Neuron (in vitro differentiated cells): ENCODE results near the gene SCEL.

Source experiments
- H2AFZ ChIP-seq: one replicate; pipeline ENCODE4 v1.6.1; 2013; ENCODE audit warnings: low read depth, mild to moderate bottlenecking, inconsistent platforms, low read length, moderate library complexity
- H3K27me3 ChIP-seq: one replicate; pipeline ENCODE4 v1.6.1; 2013; ENCODE audit warnings: low read length; ENCODE audit not compliant: insufficient read depth
- H3K36me3 ChIP-seq: one replicate; pipeline ENCODE4 v1.6.1; 2013; ENCODE audit warnings: low read length; ENCODE audit not compliant: insufficient read depth
- H3K4me1 ChIP-seq: one replicate; pipeline ENCODE4 v1.6.1; 2013; ENCODE audit warnings: low read length; ENCODE audit not compliant: insufficient read depth
- H3K4me3 ChIP-seq: 2 replicates; pipeline ENCODE4 v1.5.1; 2013; ENCODE audit warnings: mild to moderate bottlenecking, low read length, moderate library complexity
- H3K9me3 ChIP-seq: one replicate; pipeline ENCODE4 v1.6.1; 2013; ENCODE audit warnings: low read length

Gene SCEL, protein sequence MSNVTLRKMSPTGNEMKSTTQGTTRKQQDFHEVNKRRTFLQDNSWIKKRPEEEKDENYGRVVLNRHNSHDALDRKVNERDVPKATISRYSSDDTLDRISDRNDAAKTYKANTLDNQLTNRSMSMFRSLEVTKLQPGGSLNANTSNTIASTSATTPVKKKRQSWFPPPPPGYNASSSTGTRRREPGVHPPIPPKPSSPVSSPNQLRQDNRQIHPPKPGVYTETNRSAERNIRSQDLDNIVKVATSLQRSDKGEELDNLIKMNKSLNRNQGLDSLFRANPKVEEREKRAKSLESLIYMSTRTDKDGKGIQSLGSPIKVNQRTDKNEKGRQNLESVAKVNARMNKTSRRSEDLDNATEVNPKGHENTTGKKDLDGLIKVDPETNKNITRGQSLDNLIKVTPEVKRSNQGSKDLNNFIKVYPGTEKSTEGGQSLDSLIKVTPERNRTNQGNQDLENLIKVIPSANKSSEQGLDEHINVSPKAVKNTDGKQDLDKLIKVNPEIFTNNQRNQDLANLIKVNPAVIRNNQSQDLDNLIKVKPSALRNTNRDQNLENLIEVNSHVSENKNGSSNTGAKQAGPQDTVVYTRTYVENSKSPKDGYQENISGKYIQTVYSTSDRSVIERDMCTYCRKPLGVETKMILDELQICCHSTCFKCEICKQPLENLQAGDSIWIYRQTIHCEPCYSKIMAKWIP

DNA sequence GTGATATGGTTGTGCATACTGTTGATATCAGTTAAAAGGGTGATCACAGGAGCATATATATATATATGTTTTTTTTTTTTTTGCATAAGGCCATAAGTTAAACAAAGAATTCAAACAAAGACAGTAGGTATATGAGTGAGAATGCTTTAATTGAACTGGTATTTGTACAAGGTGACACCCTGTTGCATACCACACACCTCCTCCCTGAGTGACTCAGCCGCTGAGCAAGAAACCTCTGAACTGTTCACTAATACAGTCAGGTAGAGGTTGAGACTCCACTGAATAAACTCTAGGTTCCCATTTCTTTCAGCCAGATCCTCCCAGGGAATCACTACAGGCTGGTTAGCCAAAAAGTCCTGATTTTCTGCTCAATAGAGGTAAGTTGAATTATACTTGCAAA, at the start of gene SCEL:
Gene SCEL, plus strand, starts transcription at position 259 of the 400 bp plus-strand sequence. CDS start 20,170 bp downstream, outside the sequence.
- no peaks in the 10 kb centered on the region for H3K27me3 ChIP-seq
- H3K9me3 ChIP-seq: no peaks in the 10 kb centered on the region
- no peaks in the 10 kb centered on the region for H3K4me1 ChIP-seq
- H2AFZ ChIP-seq: no peak within 1 kb of the TSS
- no peaks in the 10 kb centered on the region for H3K36me3 ChIP-seq
- no peak within 1 kb of the TSS for H3K4me3 ChIP-seq

DNA sequence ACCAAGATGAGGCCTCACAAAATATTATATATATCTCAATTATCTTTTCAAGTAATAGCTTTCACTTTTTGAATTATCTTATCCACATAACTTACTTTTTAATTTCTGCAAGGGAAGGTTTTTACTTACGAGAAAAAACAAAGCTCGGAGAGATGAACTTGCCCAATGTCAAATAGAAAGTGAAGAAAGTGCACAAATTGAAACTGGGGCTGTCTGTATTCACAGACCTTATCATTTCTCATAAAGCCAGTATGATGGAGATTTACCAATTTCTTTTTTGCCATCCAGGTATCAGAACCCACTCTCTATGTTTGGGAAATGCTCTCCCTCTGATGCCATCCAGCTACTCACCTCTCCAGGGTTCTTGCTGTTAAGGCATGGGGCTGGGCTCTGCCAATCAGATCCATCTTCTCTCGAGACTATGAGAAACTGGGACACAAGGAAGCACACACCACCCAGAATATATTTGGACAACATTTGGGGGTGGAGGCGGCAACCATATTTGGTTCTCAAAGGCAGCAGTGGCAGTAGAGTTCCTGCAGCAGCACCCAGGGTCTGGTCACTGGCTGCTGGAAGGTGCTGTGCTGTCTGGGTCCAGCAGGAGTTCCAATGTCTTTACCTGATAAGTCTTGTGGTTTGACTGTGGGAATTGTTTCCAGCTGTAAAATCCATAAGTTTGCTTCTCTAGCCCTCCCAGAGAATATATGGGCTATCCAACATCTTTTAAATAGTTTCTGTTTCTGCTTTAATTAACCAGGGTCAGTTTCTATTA, 45.8 kb upstream of the SCEL start:
- H3K4me3 ChIP-seq: no peak overlapping the region
- H2AFZ ChIP-seq: no peak overlapping the region

DNA sequence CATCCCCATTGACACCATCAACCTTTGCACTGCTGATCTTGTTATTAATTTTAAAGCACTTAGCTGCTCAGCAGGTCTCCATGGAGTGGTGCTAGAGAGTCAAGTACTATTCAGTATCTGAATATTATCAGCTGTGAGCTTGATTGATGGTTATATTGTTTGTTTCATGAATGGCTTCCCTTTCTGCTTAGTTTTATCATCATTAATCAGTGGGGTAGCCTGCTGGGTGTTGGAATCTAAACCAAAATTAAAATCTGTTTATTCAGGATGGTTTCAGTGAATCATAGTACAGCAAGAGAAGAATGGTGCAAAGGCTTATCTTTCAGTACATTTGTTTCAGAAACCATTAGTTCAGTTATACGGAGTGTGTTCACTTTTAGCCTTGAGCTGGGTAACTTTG, 42.5 kb upstream of the SCEL start:
- H3K36me3 ChIP-seq: no peaks in the 10 kb centered on the region
- H3K27me3 ChIP-seq: no peaks in the 10 kb centered on the region
- no peak overlapping the region for H3K4me3 ChIP-seq
- H3K4me1 ChIP-seq: peaks cover 4% of the 10 kb centered on the region
- no peaks in the 10 kb centered on the region for H3K9me3 ChIP-seq
- H2AFZ ChIP-seq: no peak overlapping the region

More for the DNA sequence above, 45.8 kb upstream of the SCEL start:
- H3K4me1 ChIP-seq: peaks cover 4% of the 10 kb centered on the region
- H3K36me3 ChIP-seq: no peaks in the 10 kb centered on the region
- H3K27me3 ChIP-seq: no peaks in the 10 kb centered on the region
- H3K9me3 ChIP-seq: no peaks in the 10 kb centered on the region

DNA sequence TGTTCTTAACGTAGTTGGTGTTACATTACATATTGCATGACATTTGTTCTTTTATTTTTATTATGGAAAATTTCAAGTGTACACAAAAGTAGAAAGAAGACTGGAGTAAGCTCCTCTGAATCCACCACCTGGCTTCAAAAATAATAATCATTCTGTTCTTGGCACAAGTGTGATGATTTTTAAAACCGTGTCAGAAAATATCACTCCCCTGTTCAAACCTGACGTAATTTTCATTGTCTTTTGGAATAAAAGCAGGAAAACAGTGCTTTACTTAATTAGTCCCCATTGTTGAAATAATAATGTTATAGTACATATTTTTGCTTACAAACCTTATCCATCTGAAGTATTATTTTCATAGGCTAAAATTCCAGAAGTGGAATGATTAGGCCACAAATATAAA, 41.3 kb upstream of the SCEL start:
- Histone ChIP-seq H3K27me3 (peaks cover 3% of the 10 kb centered on the region), H2AFZ (no peak overlapping the region), H3K4me1 (peaks cover 4% of the 10 kb centered on the region), H3K4me3 (no peak overlapping the region), H3K36me3 (no peaks in the 10 kb centered on the region), H3K9me3 (no peaks in the 10 kb centered on the region)

DNA sequence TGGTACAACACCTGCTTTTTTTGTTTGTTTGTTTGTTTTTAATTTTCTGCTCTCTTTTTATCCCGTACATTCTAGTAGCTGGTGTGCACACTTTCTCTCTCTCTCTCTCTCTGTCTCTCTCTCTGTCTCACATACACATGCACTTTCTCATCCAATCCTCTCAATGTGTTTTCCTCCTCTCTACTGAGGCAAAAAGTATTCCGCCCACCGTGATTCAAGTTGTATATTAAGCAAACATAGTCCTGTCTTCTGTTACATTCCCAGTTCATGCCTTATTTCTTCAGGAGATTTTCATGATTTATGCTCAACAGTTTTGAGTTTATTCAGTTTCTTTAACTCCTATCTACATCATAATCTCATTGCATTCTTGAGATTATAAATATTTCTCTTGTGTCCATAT, 38.2 kb upstream of the SCEL start:
- H2AFZ ChIP-seq: no peak overlapping the region
- no peaks in the 10 kb centered on the region for H3K9me3 ChIP-seq
- peaks cover 16% of the 10 kb centered on the region for H3K4me1 ChIP-seq
- H3K4me3 ChIP-seq: no peak overlapping the region
- H3K36me3 ChIP-seq: no peaks in the 10 kb centered on the region
- peaks cover 3% of the 10 kb centered on the region for H3K27me3 ChIP-seq

DNA sequence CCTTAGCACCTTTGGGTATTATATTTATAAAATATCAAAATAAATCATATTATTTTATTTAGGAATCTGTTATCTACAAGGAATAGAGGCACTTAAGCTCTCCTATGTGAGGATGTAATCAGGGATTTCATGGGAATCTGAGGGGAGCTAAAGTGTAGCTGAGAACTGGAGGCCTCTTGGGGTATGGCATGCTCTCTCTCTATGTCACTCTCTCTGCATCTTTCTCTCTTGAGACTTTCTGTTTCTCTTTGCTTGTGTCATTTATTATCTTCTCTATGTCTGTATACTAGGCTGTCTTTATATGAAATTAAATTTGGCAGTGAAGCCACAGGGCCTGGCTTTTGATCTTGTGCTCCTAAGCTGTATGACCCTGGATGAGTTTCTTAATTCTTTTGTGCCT, 37.7 kb upstream of the SCEL start:
- Histone ChIP-seq H2AFZ (no peak overlapping the region), H3K4me3 (no peak overlapping the region), H3K27me3 (peaks cover 3% of the 10 kb centered on the region), H3K36me3 (no peaks in the 10 kb centered on the region), H3K9me3 (no peaks in the 10 kb centered on the region), H3K4me1 (peaks cover 16% of the 10 kb centered on the region)

DNA sequence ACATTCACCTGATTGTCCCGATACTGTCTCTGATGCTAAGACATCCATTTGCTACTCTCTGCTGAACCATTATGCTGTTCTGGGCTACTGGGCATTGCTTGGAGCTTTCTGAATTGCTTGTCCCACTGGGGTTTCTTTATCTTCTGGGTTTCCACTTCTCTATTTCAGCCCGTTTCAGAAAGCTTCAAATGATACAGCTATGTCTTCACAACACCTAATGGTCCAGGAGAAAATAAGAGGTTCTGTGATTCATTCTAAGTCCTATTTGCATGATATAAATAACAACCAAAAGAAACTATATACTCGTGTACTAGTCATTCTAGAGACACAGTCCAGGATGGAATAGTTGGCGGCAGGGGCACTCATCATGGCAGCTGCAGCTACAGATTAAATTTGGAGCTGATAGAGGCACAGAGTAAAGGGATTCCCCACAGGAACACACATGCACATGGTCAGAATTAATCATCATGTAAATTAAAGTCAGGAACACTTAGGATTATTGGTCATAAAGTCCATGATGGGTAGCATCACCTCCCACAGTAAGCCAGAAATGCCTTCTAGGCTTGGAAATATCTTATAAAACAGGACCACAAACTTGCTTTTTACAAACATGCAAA, 33.3 kb upstream of the SCEL start:
- Histone ChIP-seq H3K4me1 (peaks cover 13% of the 10 kb centered on the region), H2AFZ (no peak overlapping the region), H3K9me3 (no peaks in the 10 kb centered on the region), H3K36me3 (no peaks in the 10 kb centered on the region), H3K27me3 (peaks cover 3% of the 10 kb centered on the region), H3K4me3 (no peak overlapping the region)

DNA sequence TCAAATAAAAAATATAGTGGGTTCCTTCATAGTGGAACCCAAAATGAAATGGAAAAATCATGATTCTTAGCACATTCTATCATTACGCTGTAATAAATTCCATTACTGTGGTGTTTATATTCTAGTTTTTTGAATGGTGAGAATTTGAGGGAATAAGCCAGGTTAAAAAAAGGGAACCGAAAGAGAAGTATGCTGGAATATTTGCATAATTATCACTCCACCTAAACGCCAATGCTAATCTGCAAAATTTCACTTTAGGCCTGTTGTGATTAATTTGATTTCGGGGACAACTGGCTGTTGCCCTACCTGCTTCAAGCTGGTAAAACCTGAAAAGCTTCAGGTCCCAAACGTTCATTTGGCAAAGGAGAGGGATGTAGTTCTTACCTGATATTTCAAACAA, 32.1 kb upstream of the SCEL start:
- H3K36me3 ChIP-seq: no peaks in the 10 kb centered on the region
- H3K27me3 ChIP-seq: peaks cover 1% of the 10 kb centered on the region
- peaks cover 13% of the 10 kb centered on the region for H3K4me1 ChIP-seq
- H3K4me3 ChIP-seq: no peak overlapping the region
- H3K9me3 ChIP-seq: no peaks in the 10 kb centered on the region
- H2AFZ ChIP-seq: no peak overlapping the region

DNA sequence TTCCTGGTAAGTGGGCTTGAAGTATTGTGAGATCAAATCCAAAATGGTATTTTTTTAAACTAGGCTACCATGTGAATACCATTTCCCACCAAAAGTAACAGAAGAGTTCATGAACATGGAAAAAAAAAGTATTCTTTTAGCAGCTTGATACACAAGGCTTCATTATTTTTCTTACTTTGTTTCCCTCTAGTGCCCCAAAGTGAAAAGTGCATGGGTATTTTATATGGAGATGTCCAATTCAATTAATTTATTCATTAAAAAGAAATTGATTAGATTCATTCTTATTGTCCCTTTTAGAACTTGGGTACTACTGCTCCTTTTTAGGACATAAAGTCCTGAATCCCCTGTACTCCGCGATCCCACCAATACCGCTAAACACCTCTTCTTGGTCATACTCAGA, 28.6 kb upstream of the SCEL start:
- Histone ChIP-seq H3K9me3 (no peaks in the 10 kb centered on the region), H3K4me1 (no peaks in the 10 kb centered on the region), H3K4me3 (no peak overlapping the region)

DNA sequence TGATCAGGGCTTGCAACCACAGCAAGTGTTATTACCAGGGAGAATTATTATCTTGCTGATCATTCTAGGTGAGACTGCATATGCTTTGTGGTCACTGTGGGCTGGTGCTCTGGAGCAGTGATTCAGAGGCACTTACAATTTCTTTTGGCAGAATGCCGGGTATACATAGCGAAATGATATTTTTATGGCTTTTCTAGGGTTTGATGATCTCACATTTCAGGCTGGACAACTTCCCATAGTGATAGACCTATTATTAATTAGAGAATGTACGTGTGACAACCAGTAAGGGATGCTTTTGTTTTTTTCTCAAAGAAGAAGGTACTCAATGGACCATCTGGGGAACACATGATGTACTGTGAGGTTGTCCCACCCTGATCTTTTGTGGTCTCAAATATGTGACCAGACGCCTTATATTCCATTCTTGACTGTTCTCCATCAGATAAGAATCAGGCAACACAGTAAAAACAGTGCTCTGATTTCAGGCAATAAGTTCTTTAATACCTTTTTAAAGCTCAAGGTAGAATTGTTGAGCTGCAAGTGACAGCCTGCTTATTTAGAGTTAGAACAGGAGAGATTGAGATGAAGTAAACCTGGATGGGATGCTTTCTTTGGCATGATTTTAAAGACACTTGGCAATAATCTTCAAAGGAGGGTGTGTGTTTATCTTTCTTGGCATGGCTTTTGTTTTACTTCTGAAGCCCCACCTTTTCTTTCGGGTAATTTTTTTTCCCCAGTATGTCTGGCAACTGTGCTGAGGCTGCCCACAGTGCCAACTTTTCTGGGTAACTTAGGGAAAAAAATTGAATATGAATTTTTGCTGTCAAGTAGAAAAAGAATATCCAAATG, 27.4 kb upstream of the SCEL start:
- Histone ChIP-seq H3K36me3 (no peaks in the 10 kb centered on the region), H3K4me1 (no peaks in the 10 kb centered on the region), H3K9me3 (no peaks in the 10 kb centered on the region), H3K4me3 (no peak overlapping the region), H2AFZ (no peak overlapping the region), H3K27me3 (no peaks in the 10 kb centered on the region)

More for the DNA sequence above, 28.6 kb upstream of the SCEL start:
- Histone ChIP-seq H3K36me3 (no peaks in the 10 kb centered on the region), H3K27me3 (no peaks in the 10 kb centered on the region), H2AFZ (no peak overlapping the region)

DNA sequence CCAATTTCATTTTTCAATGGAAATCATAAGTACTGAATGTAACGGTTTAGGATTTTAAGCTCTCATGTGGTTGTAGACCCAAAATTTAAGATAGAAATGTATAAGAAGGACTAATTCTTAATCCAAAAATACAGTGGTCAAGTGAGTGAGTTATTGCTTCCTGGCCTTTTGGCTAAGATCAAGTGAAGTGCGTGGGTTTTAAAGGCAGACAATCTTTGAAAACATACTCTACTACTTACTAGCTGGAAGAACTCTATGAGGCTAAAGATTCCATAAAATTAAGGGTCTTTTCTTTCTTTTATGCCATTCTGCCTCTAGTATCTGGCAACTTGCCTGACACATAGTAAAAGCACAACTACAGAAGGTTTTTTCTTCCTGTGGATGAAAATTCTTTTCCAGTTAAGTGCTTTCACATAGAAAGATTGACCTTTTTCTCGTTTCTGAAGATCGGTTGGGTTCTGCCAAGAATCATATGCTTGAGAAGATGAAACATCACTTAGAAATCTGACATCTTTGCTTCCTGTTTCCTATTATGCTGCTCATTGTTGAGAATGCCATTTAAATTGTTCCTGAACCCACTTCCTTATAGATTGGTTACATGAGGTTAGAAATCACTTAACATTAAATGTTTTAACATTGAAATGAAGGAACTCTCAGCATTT, 26.4 kb upstream of the SCEL start:
- Histone ChIP-seq H3K4me3 (no peak overlapping the region), H3K36me3 (no peaks in the 10 kb centered on the region), H3K27me3 (no peaks in the 10 kb centered on the region), H3K9me3 (no peaks in the 10 kb centered on the region), H2AFZ (no peak overlapping the region), H3K4me1 (no peaks in the 10 kb centered on the region)

DNA sequence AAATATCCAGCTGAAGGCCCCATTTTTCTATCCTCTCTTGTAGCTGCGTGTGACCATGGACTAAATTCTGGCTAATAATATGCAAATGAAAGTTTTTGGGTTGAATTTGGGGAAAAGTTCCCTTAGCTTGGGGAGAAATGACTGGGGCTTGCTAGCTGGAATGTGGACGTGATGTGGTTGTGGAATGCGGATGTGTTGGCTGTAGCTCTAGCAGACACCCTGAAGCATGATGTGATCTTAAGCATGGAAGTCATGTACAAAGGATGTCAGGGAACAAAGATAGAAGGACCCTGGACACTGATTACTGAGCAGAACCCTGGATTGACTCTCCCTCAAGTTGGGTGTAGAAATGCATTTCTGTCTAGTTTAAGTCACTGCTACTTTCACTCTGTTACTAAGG, 25.4 kb upstream of the SCEL start:
- Histone ChIP-seq H3K36me3 (no peaks in the 10 kb centered on the region), H3K9me3 (no peaks in the 10 kb centered on the region), H2AFZ (no peak overlapping the region), H3K4me3 (no peak overlapping the region), H3K4me1 (no peaks in the 10 kb centered on the region), H3K27me3 (no peaks in the 10 kb centered on the region)
